Activated CD8-positive, alpha-beta memory T cell treated with anti-CD3 and anti-CD28 coated beads, Interleukin-2, amount 50 U/mL, for 4 hours (primary cell): ENCODE measurements around the gene CD300LF.

Experiments
- DNase-seq: peaks from one replicate; pipeline ENCODE4 v3.0.0-alpha.2; 2020

CD300LF gene

GRCh38 chr17:74712756-74713155, at the start of gene CD300LF:
TSS of gene CD300LF (minus strand) at chr17:74712923. CDS start at chr17:74712866, 57 bp downstream.
- DNase-seq = no peak

- DNase-seq = no peak
Measured at GRCh38 chr17:74761931-74762330, 49.2 kb upstream of the CD300LF start.

GRCh38 chr17:74761419-74761818, 48.7 kb upstream of the CD300LF start:
- no peak for DNase-seq

- DNase-seq = no peak
Measured at GRCh38 chr17:74760404-74761105, 47.8 kb upstream of the CD300LF start.

- DNase-seq = no peak
Measured at GRCh38 chr17:74759941-74760340, 47.2 kb upstream of the CD300LF start.

- no peak for DNase-seq
Measured at GRCh38 chr17:74759243-74759801, 46.6 kb upstream of the CD300LF start.

GRCh38 chr17:74758848-74759168, 46.1 kb upstream of the CD300LF start:
- DNase-seq = no peak

- no peak for DNase-seq
Measured at GRCh38 chr17:74757931-74758847, 45.5 kb upstream of the CD300LF start.

- DNase-seq = no peak
Measured at GRCh38 chr17:74757502-74757901, 44.8 kb upstream of the CD300LF start.

GRCh38 chr17:74756891-74757290, 44.2 kb upstream of the CD300LF start:
- no peak for DNase-seq

- DNase-seq = no peak
Measured at GRCh38 chr17:74755533-74755932, 42.8 kb upstream of the CD300LF start.

GRCh38 chr17:74754832-74755231, 42.1 kb upstream of the CD300LF start:
- no peak for DNase-seq

- no peak for DNase-seq
Measured at GRCh38 chr17:74752822-74753401, 40.2 kb upstream of the CD300LF start.

GRCh38 chr17:74752415-74752814, 39.7 kb upstream of the CD300LF start:
- DNase-seq = no peak

- DNase-seq = no peak
Measured at GRCh38 chr17:74750327-74751069, 37.8 kb upstream of the CD300LF start.

GRCh38 chr17:74750039-74750326, 37.3 kb upstream of the CD300LF start:
- no peak for DNase-seq

- DNase-seq = peak; percentile 51
Measured at GRCh38 chr17:74749279-74750038, 36.7 kb upstream of the CD300LF start.

GRCh38 chr17:74748529-74749278, 36.0 kb upstream of the CD300LF start, which contains the start of gene NHERF1:
TSS of gene NHERF1 (plus strand) at chr17:74748628. CDS start at chr17:74748847, 219 bp downstream.
- peak; percentile 95 for DNase-seq

GRCh38 chr17:74748279-74748528, 35.5 kb upstream of the CD300LF start:
- no peak for DNase-seq

- DNase-seq = no peak
Measured at GRCh38 chr17:74746922-74747321, 34.2 kb upstream of the CD300LF start.

GRCh38 chr17:74746376-74746775, 33.7 kb upstream of the CD300LF start:
- no peak for DNase-seq
